Uterus (tissue), 2 donors: ENCODE results near the gene LASP1NB.

Experiments
- CTCF ChIP-seq, 4 experiments: fragments of 200-600 bp in 2 of 4; fragments of 450-650 bp in 2 of 4; sonication (generic) in 2 of 4; IDR thresholded peaks; one replicate each; pipeline ENCODE4 v1.5.1; 2016 to 2019; ENCODE audit warnings: antibody characterized with exemption in 4 of 4, mild to moderate bottlenecking in 2 of 4, moderate library complexity in 1 of 4
- POLR2A ChIP-seq, 2 donors: fragments of 450-650 bp; IDR thresholded peaks; one replicate each; pipeline ENCODE4 v1.6.1; 2016; ENCODE audit warnings: antibody characterized with exemption in 2 of 2, mild to moderate bottlenecking in 1 of 2, moderate library complexity in 1 of 2

GRCh38 chr17:38904892-38905291 lies 20.5 kb upstream of the LASP1NB start:
- no peak for TF ChIP-seq POLR2A (IDR thresholded peaks at IDR 0.05)
- no peak for TF ChIP-seq CTCF (IDR thresholded peaks at IDR 0.05)
